ENCODE measurements around the gene NANP. TPM values are rescaled to one million over a fixed set of nuclear protein-coding genes. Genes with fewer than 3 reads are reported as not detected.

Gene NANP
- total and polyA plus RNA-seq, 2 of the 13 experiments (the other 11 are each of a cell fraction or from before 2014, with no cell fraction given): 8.9 to 21.5 TPM

DNA sequence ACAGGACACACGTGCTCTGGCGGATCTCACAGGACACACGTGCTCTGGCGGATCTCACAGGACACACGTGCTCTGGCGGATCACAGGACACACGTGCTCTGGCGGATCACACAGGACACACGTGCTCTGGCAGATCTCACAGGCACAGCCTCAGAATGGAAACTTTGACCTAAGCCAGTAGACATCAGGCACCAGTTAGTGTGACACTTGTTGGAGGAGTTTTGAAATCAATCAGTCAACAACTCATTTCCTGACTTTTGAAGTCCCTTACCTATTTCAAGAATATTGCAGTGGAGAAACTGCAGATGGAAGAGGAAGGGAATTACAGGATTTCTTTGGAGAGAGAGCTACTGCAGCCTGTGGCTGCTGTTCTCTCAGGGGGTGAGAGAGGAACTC, 20.9 kb downstream of the NANP start (continued):
- TF ChIP-seq KDM4B (CRISPR knock-in tag; IDR thresholded peaks at IDR 0.05) (0 out of 2 replicates have a peak, but pooled peaks have one; percentile 39), YEATS4 (CRISPR knock-in tag; IDR thresholded peaks at IDR 0.05; ENCODE audit: borderline replicate concordance) (peak; percentile 25; the same call in 1 of the 2 replicates), GATAD1 (CRISPR knock-in tag; IDR thresholded peaks at IDR 0.05) (peak; percentile 51), ZBTB25 (CRISPR knock-in tag; IDR thresholded peaks at IDR 0.05) (0 out of 2 replicates have a peak, but pooled peaks have one; percentile 25), ZNF670 (CRISPR knock-in tag; IDR thresholded peaks at IDR 0.05; ENCODE audit: borderline replicate concordance) (peak; percentile 84; the same call in 1 of the 2 replicates), FOXC1 (CRISPR knock-in tag; IDR thresholded peaks at IDR 0.05; ENCODE audit: borderline replicate concordance) (peak; percentile 64; the same call in 1 of the 2 replicates), ZFP37 (CRISPR knock-in tag; IDR thresholded peaks at IDR 0.05; ENCODE audit: borderline replicate concordance) (peak; percentile 41; the same call in 1 of the 2 replicates), GMEB1 (CRISPR knock-in tag; IDR thresholded peaks at IDR 0.05; ENCODE audit: borderline replicate concordance) (peak; percentile 39; the same call in 1 of the 2 replicates), ZSCAN9 (CRISPR knock-in tag; IDR thresholded peaks at IDR 0.05; ENCODE audit: borderline replicate concordance) (0 out of 2 replicates have a peak, but pooled peaks have one; percentile 41), ZNF317 (CRISPR knock-in tag; IDR thresholded peaks at IDR 0.05) (peak; percentile 95), FOXP4 (CRISPR knock-in tag; IDR thresholded peaks at IDR 0.05) (peak; percentile 72), MIXL1 (CRISPR knock-in tag; IDR thresholded peaks at IDR 0.05) (peak; percentile 92), ZNF609 (CRISPR knock-in tag; IDR thresholded peaks at IDR 0.05; ENCODE audit: borderline replicate concordance) (peak; percentile 51; the same call in 1 of the 2 replicates), ZMAT3 (CRISPR knock-in tag; conservative IDR thresholded peaks at IDR 0.05) (peak; percentile 71; the same call in 1 of the 2 replicates)
- TF ChIP-seq, protein P1, sequence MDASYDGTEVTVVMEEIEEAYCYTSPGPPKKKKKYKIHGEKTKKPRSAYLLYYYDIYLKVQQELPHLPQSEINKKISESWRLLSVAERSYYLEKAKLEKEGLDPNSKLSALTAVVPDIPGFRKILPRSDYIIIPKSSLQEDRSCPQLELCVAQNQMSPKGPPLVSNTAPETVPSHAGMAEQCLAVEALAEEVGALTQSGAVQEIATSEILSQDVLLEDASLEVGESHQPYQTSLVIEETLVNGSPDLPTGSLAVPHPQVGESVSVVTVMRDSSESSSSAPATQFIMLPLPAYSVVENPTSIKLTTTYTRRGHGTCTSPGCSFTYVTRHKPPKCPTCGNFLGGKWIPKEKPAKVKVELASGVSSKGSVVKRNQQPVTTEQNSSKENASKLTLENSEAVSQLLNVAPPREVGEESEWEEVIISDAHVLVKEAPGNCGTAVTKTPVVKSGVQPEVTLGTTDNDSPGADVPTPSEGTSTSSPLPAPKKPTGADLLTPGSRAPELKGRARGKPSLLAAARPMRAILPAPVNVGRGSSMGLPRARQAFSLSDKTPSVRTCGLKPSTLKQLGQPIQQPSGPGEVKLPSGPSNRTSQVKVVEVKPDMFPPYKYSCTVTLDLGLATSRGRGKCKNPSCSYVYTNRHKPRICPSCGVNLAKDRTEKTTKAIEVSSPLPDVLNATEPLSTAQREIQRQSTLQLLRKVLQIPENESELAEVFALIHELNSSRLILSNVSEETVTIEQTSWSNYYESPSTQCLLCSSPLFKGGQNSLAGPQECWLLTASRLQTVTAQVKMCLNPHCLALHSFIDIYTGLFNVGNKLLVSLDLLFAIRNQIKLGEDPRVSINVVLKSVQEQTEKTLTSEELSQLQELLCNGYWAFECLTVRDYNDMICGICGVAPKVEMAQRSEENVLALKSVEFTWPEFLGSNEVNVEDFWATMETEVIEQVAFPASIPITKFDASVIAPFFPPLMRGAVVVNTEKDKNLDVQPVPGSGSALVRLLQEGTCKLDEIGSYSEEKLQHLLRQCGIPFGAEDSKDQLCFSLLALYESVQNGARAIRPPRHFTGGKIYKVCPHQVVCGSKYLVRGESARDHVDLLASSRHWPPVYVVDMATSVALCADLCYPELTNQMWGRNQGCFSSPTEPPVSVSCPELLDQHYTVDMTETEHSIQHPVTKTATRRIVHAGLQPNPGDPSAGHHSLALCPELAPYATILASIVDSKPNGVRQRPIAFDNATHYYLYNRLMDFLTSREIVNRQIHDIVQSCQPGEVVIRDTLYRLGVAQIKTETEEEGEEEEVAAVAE (CRISPR knock-in tag; IDR thresholded peaks at IDR 0.05; ENCODE audit: borderline replicate concordance): 0 out of 2 replicates have a peak, but pooled peaks have one; percentile 22

All from HepG2 (cell line).